Stimulated activated CD8-positive, alpha-beta memory T cell treated with anti-CD3 and anti-CD28 coated beads, Interleukin-4, amount 100 ng/mL, for 4 hours (primary cell): ENCODE data around the gene PIH1D1.
"Not testable (repeated sequence)": the region's sequence is repeated elsewhere in the genome, so short reads cannot be mapped to it uniquely, and the experiment has no call there.

Source experiments
- DNase-seq, 2 donors: peaks; one replicate each; pipeline ENCODE4 v3.0.0-alpha.2; 2020; ENCODE audit warnings: low read depth in 2 of 2, low spot score in 1 of 2

The PIH1D1 gene

GRCh38 chr19:49481020-49481683 lies 29.5 kb upstream of the PIH1D1 start:
- no peak for DNase-seq

- no peak for DNase-seq
These were observed 28.5 kb upstream of the PIH1D1 start for GRCh38 chr19:49479975-49480628.

- DNase-seq = no peak
These were observed 24.6 kb upstream of the PIH1D1 start for GRCh38 chr19:49475995-49476880.

- no peak for DNase-seq
These were observed 23.7 kb upstream of the PIH1D1 start for GRCh38 chr19:49475191-49475917.

GRCh38 chr19:49474542-49474924 lies 22.9 kb upstream of the PIH1D1 start:
- no peak for DNase-seq

GRCh38 chr19:49473868-49474541 lies 22.4 kb upstream of the PIH1D1 start, which contains the start of gene FLT3LG:
Gene FLT3LG, plus strand, starts transcription at chr19:49474215. Its CDS starts 425 bp downstream, at chr19:49474640.
- peak; percentile 76 to 77 for DNase-seq

- DNase-seq = not testable (repeated sequence)
These were observed 21.9 kb upstream of the PIH1D1 start for GRCh38 chr19:49473501-49473867.

- DNase-seq = no peak
These were observed 21.3 kb upstream of the PIH1D1 start for GRCh38 chr19:49472936-49473335.

GRCh38 chr19:49470615-49470978 lies 19.0 kb upstream of the PIH1D1 start:
- no peak for DNase-seq

GRCh38 chr19:49469828-49470614 lies 18.4 kb upstream of the PIH1D1 start:
- DNase-seq = peak; percentile 39 to 73

- DNase-seq = peak in 1 of 2 donors; percentile 66
These were observed 17.3 kb upstream of the PIH1D1 start for GRCh38 chr19:49468746-49469447.

GRCh38 chr19:49468199-49468598 lies 16.6 kb upstream of the PIH1D1 start:
- DNase-seq = no peak

GRCh38 chr19:49465371-49465770 lies 13.8 kb upstream of the PIH1D1 start:
- no peak for DNase-seq

- no peak for DNase-seq
These were observed 12.5 kb upstream of the PIH1D1 start for GRCh38 chr19:49463960-49464740.

GRCh38 chr19:49462492-49462891 lies 10.9 kb upstream of the PIH1D1 start:
- DNase-seq = no peak

GRCh38 chr19:49461656-49462055 lies 10.0 kb upstream of the PIH1D1 start:
- DNase-seq = no peak

- DNase-seq = not testable (repeated sequence)
These were observed 9.5 kb upstream of the PIH1D1 start for GRCh38 chr19:49461130-49461529.

- DNase-seq = no peak
These were observed 7.8 kb upstream of the PIH1D1 start for GRCh38 chr19:49459388-49459787.

- no peak for DNase-seq
These were observed 6.9 kb upstream of the PIH1D1 start for GRCh38 chr19:49458567-49458903.
